HG03354 (cell line): ENCODE data around the gene SMARCA4.

ENCODE experiments used
- ATAC-seq: cut with Tn5 transposase; IDR thresholded peaks from one replicate; pipeline ENCODE4 v1.9.1; 2021; ENCODE audit warnings: mild to moderate bottlenecking; ENCODE audit not compliant: unreplicated experiment, poor library complexity, severe bottlenecking

SMARCA4 gene

DNA sequence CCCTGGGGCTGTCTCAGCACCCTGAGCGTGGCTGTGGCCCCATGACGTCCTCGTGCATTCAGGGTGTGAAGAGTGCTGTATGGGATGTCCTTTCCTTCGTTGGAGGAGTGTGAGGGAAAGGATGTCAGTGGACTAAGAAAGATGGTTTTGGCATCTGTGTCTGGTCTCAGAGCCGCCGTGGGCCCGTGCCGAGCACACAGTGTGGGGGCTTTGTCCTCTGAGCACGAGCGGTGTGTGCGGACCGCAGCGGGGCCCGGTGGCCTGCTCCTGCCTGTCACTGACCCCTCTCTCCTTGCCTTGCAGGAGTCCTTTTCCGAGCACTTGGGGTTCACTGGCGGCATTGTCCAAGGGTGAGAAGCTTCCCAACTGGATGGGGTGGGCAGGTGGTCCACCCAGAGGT lies 65.2 kb downstream of the SMARCA4 start:
- no peak for ATAC-seq

DNA sequence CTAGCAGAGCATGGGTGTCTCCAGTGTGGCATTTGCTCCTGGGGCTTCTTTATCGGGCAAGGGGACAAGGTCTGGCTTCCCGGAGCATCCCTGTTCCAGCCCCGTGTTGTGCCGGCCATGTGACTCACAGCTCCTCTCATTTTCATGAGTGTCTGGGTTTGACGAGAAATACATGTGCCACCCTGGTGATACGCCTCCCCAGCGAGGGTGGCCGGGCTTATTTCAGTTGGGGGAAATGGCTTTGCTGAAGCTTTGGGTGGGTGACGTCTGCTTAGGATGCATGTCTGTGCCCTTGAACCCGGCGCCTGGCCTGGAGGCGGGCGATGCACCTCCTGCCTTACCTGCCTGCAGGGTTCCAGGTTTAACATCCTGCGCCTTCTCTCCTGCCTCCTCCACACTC lies 66.6 kb downstream of the SMARCA4 start:
- ATAC-seq = no peak

DNA sequence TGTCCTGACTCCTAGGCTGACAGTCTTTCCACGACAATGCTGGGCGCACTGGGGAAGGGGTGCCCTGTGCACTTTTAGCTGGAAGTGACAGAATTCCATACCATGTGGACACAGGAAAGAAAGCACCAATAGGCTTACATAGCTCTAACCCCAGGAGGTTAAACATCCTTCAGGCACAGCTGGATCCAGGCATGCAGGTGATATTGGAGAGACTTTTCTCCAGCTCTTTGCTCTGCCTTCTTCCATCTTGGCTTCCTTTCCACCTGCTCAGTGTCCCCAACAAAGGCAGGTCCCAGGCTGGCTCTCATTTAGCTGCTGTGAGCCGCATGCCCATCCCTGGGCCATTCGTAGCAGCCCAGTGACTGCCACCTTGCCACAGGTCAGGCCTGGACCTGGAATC lies 67.3 kb downstream of the SMARCA4 start:
- ATAC-seq = no peak

DNA sequence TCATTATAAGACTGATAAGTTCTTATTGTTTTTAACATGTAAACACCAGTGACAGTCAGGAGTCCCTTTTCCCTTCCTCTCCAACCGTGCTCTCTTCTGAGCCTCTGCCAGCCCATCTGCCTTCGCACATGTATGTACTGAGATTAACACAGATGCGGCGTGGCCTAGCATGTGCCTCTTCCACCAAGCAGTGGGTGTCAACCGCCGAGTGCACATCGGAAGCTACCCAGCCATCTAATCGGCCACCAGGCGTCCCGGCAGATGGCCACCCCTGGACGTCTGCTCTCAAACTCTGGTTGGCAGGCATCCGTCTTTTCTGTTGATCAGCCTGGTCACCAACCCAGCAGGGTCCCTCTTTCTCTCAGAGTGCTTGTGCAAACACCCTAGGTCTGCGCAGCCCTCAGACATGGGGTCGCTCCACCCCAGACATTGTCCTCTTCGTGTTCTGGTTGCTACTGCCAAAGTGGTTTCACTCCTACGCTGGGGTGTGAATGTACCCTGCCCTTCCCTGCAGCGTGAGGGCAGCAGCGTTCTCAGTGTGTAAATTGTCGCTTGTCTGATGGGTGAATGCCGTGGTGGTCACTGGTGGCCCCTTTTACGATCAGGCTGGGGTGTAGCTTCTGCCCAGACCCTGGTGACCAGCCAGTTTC lies 70.7 kb downstream of the SMARCA4 start:
- ATAC-seq = no peak

DNA sequence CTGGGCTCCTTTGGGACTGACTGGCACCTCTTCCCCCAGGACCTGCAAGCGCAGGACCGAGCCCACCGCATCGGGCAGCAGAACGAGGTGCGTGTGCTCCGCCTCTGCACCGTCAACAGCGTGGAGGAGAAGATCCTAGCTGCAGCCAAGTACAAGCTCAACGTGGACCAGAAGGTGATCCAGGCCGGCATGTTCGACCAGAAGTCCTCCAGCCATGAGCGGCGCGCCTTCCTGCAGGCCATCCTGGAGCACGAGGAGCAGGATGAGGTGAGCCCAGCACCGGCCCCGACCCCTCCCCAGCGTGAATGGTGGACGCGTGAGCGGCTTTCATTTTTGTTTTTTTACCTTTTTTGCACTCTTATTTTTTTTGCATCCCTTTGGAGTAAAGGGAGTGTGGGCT lies 72.4 kb downstream of the SMARCA4 start:
- no peak for ATAC-seq

DNA sequence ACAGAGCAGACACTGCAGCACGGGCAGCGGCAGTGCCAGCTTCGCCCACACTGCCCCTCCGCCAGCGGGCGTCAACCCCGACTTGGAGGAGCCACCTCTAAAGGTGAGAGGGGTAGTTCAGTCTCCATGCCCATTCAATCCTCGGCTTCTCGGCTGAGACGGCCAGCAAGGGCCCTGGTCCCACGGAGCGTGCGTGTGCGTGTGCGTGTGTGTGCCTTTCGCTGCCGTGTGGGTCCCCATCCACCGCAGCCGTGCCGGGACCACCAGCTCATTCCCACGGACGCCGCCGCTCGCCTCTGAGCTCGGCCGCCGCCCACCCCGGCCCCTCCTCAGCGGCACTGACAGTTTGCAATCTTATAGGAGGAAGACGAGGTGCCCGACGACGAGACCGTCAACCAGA lies 72.9 kb downstream of the SMARCA4 start:
- no peak for ATAC-seq

DNA sequence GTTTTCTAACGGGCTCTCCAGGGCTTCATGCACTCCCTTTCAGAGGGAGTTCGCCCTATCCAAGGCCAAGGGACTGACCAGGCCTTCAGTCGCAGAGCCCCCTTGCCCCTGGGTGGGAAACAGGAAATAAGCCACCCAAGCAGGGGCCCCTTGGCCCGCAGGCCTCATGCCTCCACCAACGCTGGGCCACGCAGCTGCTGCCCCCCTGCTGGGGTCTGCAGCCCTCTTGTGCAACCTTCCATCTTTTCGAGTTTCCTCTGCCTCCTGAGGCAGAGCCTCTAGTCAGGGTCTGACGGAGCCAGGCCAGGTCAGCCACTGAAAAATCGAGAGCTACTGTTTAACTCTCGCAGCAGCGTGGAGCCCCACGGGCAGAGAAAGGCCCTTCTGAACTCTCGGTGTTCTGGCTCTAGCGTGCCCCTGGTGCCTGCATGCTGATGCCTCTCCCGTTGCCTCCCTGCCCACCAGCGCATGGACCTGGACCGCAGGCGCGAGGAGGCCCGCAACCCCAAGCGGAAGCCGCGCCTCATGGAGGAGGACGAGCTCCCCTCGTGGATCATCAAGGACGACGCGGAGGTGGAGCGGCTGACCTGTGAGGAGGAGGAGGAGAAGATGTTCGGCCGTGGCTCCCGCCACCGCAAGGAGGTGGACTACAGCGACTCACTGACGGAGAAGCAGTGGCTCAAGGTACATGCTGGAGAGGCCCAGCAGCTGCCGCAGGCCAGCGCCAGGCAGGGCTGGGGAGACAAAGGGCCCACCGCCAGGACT lies 73.8 kb downstream of the SMARCA4 start:
- ATAC-seq = no peak

DNA sequence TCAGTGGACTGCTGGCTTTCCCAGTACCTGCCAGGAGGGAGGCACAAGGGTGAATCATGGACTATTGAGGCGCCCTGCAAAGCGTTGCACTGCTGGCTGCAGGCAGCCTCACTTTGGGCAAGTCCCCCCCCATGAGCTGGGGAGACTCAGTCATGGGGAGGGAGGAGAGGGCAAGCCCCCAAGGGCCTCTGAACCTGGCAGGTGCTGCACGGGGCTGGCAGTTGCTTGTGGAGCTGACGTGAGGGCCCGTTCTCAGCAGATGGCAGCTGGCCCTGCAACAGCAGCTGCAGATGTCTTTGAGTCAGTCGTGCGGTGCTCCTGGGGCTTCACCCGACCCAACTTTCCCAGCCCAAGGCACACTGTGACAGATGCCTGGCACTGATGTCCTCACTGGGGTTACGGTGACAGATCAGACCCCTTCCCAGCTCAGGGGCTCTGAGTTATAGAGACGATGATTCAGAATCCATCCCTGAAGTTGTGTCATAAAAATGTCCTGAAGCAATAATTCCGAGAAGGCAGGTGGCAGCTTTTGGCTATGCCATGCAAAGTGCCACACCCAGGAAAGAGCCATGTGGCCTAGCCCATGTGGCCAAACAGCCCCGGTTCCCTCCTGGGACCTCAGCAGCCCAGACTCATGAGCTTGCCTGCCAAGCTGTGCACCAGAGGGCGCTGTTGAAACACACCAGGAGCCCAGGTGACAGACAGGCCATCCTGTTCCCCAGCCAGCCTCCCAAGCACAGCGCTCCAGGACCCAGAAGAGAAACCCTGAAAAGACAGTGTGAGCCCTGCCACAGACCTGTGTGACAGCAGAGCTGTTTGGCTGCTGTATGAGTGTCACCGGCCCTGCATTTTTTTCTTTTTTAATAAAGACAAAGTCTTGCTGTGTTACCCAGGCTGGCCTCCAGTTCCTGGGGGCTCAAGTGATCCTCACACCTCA lies 74.9 kb downstream of the SMARCA4 start:
- no peak for ATAC-seq

DNA sequence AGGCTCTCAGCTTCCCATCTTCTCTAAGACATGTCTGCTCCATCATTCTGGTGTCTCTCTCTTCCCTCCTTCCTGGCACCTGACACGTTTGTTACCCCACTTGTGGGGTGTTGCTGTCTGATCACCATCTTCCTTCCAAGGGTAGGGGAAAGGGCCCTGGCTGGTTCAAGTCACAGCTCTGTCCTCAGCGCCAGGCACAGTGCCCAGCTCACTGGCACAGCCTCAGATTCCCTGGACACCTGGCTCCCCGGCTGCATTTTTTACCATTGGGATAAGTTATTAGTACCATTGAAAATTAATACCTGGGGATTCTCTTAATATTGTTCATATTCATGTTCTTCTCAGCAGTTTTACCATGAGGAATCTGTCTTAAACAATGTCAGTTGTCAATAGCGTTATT lies 77.7 kb downstream of the SMARCA4 start:
- ATAC-seq = no peak

DNA sequence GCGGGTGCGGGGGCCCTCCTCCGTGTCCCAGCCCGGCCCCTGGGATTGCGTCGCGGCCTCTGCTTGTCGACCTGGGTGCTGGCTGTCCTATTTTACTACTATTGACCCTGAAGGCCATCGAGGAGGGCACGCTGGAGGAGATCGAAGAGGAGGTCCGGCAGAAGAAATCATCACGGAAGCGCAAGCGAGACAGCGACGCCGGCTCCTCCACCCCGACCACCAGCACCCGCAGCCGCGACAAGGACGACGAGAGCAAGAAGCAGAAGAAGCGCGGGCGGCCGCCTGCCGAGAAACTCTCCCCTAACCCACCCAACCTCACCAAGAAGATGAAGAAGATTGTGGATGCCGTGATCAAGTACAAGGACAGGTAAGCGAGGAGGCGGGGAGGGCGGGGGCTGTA lies 80.4 kb downstream of the SMARCA4 start:
- no peak for ATAC-seq

DNA sequence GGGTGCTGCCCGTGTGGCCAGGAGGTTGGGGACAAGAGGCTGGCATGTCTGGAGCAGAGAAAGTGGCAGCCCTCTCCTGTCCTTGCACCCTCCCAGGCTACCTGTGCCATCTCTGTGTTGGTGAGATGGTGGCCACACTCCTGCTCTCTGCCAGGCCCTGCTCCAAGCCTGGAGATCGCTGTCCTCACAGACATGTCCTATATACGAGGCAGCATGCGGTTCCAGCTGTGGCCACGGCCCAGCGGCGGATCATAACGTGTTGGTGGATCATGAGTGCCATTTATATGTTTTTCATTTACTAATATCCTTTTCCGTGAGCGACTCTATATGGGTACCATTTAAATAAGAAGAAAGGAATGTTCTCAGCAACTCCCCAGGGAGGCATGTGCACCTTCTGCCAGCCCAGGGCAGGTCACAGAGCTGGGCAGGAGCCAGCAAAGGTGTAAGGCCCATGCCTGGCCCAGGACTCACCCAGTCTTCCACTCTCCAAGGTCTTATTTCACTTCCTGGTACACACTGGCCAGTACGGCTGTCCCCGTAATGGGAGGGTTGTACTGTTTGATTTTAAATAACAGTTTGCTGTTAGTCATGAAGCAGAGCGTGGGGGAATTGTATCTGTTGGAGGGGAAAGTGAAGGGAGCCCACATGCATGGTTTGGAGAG lies 81.3 kb downstream of the SMARCA4 start:
- ATAC-seq = no peak

DNA sequence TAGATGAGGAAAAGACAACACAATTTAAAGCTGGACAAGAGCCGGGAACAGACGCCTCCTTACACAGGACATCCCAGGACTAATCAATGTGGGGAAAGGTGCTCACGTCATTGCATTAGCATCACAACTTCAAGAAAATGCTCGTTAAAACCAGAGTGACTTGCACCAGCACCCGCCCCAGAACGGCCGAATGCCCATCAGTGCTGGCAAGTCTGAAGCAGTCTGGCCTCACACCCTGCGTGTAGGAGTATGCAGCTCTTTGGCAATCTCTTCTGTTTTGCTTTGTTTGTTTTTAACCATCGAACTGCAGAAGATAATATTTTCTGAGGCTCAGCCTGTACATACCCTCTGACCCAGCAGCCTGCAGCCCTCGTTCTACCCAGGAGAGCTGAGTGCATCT lies 83.6 kb downstream of the SMARCA4 start:
- ATAC-seq = no peak

DNA sequence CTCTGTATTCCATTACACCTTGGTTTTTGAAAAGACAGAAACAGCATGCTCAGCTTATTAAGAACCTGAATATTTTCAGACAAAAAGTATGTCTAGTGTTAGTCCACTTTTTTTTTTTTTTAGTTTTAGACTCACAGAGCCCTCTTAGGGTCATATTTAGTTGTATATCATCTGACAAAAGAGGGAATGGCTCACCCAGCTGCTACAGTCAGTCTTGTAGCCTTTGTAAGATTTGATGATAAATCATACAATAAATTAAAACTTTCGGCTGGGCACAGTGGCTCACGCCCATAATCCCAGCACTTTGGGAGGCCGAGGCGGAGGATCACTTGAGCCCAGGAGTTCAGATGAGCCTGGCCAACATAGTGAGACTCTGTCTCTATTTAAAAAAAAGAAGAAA lies 84.7 kb downstream of the SMARCA4 start:
- no peak for ATAC-seq

DNA sequence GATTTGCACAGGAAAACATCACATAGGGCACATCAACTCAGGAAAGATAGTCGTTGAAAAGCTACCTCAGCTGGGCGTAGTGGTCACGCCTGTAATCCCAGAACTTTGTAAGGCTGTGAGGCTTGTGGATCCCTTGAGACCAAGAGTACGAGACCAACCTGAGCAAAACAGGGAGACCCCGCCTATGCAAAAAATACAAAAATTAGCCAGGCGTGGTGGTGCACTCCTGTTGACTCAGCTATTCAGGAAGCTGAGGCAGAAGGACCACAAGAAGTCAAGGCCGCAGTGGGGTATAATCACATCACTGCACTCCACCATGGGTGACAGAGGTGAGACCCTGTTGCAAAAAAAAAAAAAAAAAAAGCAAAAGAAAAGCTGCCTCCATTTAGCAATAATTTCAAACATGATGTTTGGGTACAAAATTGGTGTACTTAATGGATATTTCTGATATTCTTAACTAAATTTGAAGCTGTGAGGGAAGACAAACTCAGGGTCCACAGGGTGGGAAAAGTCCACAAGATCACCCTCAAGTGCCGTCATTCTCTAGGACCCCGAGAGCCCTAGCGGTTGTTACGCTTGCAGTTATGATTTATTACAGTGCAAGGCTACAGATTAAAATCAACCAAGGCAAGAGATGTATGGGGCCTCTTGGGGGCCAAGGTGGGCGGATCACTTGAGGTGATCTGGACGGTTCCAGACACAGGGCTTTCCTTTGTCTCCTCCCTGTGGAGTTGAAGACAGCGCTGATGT lies 86.0 kb downstream of the SMARCA4 start:
- ATAC-seq = no peak

DNA sequence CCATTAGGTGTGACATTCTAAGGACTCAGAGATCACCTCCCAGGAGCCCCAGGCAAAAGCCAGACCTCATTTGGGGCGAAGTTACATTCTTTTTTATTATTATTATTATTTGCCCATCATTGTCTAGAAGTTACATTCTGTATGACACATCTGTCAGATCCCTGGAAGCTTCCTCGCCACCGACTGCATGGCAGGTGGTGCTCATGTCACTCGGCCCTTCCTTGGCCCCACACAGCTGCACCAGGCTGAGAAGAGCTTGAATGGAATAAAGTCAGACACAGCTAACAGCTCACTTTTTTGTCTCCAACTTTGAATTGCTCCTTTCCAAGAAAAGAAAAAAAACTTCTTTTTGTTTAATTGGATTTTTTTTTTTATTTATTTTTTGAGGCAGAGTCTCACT lies 87.0 kb downstream of the SMARCA4 start:
- ATAC-seq = no peak

DNA sequence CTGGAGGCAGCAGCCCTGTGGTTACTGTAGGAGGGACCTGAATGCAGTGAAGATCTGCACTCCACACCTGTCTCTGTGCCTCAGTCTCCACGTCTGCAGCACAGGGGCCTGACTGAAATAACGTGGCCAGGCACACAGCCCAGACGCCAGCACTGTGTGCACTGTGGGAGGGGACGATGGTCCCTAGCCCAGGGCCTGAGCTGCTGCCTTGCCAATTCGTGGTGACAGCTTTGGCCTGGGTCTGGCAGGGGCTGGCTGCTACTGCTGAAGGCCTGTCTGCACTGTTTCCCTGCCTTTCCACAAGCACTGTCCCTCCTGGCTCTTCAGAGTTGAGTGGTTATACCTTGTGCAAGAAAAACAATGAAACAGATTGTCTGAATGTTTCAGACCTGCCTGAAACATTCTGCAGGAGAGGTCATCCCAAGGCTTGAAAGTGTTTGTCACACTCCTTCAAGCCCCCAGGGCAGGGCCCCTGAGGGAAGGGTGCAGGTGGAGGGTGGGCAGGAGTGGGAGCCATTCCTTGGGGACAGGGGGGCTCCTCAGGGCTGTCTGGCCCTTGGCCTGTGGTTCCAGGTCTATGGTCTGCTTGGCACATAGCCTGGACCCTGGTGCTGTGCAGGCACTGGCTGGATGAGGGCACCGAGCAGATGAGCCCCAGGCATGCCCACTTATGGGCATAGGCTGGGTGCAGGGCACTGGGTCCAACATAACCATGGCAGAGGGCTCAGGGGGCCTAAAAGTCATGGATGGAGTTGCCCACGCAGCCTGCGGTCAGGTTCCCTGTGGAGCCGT lies 89.7 kb downstream of the SMARCA4 start:
- ATAC-seq = no peak

DNA sequence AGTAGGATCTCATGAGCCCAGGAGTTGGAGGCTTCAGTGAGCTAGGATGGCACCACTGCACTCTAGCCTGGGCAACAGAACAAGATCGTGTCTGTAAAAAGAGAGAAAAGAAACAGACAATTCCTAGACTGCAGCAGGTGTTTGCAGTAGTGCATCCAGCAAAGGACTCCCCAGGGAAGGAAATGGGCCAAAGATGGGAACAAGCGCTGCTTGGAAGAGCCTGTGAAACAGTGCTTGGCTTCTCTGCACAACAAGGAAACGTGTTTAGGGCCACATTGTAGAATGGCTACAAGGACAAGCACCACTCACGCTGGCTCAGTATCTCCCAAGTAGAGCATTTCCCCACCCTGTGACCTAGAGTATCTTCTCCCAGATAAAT lies 93.0 kb downstream of the SMARCA4 start:
- no peak for ATAC-seq

DNA sequence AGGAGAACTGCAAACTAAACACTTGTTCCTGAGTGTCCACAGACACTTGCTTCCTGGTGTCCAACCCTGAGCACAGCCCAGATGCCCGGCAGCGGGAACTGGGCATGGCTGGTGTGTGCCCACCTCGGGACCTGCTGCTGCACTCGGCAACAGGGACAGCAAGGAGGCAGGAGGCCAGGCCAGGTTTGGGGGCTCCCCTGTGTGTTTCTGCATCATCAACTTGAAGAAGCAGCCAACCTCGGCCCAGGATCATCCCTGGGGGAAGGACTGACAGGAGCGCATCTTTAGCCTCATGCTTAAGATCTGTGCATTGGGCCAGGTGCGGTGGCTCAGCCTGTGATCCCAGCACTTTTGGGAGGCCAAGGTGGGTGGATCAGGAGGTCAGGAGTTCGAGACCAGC lies 93.4 kb downstream of the SMARCA4 start:
- no peak for ATAC-seq

DNA sequence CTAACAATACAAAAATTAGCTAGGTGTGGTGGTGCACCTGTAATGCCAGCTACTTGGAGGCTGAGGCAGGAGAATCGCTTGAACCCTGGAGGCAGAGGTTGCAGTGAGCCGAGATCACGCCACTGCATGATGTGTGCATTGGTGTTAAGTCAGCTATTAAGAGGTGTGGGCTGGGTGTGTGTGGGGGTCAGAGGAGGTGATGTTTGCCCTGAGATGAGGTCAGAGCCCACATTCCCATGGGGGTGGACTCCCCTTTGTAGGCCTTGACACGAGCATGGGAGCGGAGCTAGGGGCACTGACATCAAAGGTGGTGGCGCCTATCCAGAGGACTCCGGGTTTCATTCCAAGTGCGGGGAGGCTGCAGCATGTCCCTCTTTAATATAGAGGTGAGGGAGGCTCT lies 93.8 kb downstream of the SMARCA4 start:
- no peak for ATAC-seq
